ENCODE measurements around the gene HSH2D. TPM values are rescaled to one million over a fixed set of nuclear protein-coding genes. Genes with fewer than 3 reads are reported as not detected.

The HSH2D gene
- polyA plus RNA-seq, 1 of the 3 experiments (the other 2 are of a cell fraction) = not detected

GRCh38 chr19:16160445-16160942 lies 17.0 kb downstream of the HSH2D start:
- H2AFZ ChIP-seq (ENCODE audit: low read depth) = no peak overlapping the region
- H3K4me2 ChIP-seq = no peak overlapping the region; the same call in 1 of the 2 replicates
- H3K4me3 ChIP-seq (ENCODE audit: low read depth in 2 of 2, low read length in 1 of 2) = no peak overlapping the region
- ChIA-PET CTCF (interaction anchor here (0.6 kb wide), 1 partner anchor 37 kb away, joined by 3 read pairs; no protein-coding TSS in a partner anchor), POLR2A (no interaction called here)
- no peaks in the 10 kb centered on the region for H3K36me3 ChIP-seq (replicated peaks in 1 of 2; ENCODE audit: control insufficient read depth in 1 of 2, insufficient read depth in 2 of 2, low read length in 1 of 2)
- TF ChIP-seq, protein P1, sequence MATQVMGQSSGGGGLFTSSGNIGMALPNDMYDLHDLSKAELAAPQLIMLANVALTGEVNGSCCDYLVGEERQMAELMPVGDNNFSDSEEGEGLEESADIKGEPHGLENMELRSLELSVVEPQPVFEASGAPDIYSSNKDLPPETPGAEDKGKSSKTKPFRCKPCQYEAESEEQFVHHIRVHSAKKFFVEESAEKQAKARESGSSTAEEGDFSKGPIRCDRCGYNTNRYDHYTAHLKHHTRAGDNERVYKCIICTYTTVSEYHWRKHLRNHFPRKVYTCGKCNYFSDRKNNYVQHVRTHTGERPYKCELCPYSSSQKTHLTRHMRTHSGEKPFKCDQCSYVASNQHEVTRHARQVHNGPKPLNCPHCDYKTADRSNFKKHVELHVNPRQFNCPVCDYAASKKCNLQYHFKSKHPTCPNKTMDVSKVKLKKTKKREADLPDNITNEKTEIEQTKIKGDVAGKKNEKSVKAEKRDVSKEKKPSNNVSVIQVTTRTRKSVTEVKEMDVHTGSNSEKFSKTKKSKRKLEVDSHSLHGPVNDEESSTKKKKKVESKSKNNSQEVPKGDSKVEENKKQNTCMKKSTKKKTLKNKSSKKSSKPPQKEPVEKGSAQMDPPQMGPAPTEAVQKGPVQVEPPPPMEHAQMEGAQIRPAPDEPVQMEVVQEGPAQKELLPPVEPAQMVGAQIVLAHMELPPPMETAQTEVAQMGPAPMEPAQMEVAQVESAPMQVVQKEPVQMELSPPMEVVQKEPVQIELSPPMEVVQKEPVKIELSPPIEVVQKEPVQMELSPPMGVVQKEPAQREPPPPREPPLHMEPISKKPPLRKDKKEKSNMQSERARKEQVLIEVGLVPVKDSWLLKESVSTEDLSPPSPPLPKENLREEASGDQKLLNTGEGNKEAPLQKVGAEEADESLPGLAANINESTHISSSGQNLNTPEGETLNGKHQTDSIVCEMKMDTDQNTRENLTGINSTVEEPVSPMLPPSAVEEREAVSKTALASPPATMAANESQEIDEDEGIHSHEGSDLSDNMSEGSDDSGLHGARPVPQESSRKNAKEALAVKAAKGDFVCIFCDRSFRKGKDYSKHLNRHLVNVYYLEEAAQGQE (IDR thresholded peaks at IDR 0.05; ENCODE audit: low read depth, low read length) = no peak
- no peak for TF ChIP-seq RAD21 (IDR thresholded peaks at IDR 0.05; ENCODE audit: low read length)
- TF ChIP-seq MXI1 (IDR thresholded peaks at IDR 0.05; ENCODE audit: low read depth, low read length) = no peak
- no peak for TF ChIP-seq FOXJ3 (CRISPR knock-in tag; IDR thresholded peaks at IDR 0.05)
- no peak for TF ChIP-seq MEF2A (IDR thresholded peaks at IDR 0.05; ENCODE audit: borderline replicate concordance, low read depth)
- TF ChIP-seq EP300 (IDR thresholded peaks at IDR 0.05; ENCODE audit: borderline replicate concordance in 1 of 2, low read depth in 1 of 2, low read length in 1 of 2) = no peak
- no peak for TF ChIP-seq FOXM1 (IDR thresholded peaks at IDR 0.05; ENCODE audit: low read depth)
- TF ChIP-seq ZBTB33 (IDR thresholded peaks at IDR 0.05; ENCODE audit: borderline replicate concordance, low read depth) = no peak
- no peak for TF ChIP-seq TAF1 (IDR thresholded peaks at IDR 0.05; ENCODE audit: borderline replicate concordance, low read depth, low read length)
- no peak for TF ChIP-seq SIN3A (IDR thresholded peaks at IDR 0.05; ENCODE audit: borderline replicate concordance, low read depth, low read length)
- TF ChIP-seq TCF12 (IDR thresholded peaks at IDR 0.05) = no peak
- no peak for TF ChIP-seq EZH2phosphoT487 (IDR thresholded peaks at IDR 0.05; ENCODE audit: borderline replicate concordance, low read depth)
- no peak for TF ChIP-seq POLR2AphosphoS5 (IDR thresholded peaks at IDR 0.05; ENCODE audit: low read depth, low read length)
- no peak for TF ChIP-seq JUND (IDR thresholded peaks at IDR 0.05)
- TF ChIP-seq GATA2 (CRISPR knock-in tag; IDR thresholded peaks at IDR 0.05) = no peak
- no peak for TF ChIP-seq TEAD4 (IDR thresholded peaks at IDR 0.05; ENCODE audit: borderline replicate concordance, insufficient read depth)
- no peak for TF ChIP-seq RCOR1 (IDR thresholded peaks at IDR 0.05; ENCODE audit: low read length)
- TF ChIP-seq YY1 (IDR thresholded peaks at IDR 0.05; ENCODE audit: low read depth) = no peak
- TF ChIP-seq NFIC (IDR thresholded peaks at IDR 0.05; ENCODE audit: borderline replicate concordance) = no peak
- no peak for TF ChIP-seq ELF1 (IDR thresholded peaks at IDR 0.05)
- 34% methylated on average over 6 of the region's 6 CpGs for WGBS (ENCODE audit: low lambda C conversion rate)
- H3K27me3 ChIP-seq (ENCODE audit: insufficient read depth) = no peaks in the 10 kb centered on the region; the same call in 1 of the 2 replicates
- no peaks in the 10 kb centered on the region for H3K9me3 ChIP-seq
- no peaks in the 10 kb centered on the region for H4K20me1 ChIP-seq (ENCODE audit: insufficient read depth)
- H3K4me1 ChIP-seq (ENCODE audit: control insufficient read depth in 1 of 2, insufficient read depth in 2 of 2, low read depth in 1 of 2, low read length in 1 of 2) = peaks cover 0 to 6% of the 10 kb centered on the region in 2 experiments; a peak in 1 of 4 replicates
- H3K27ac ChIP-seq (ENCODE audit: low read depth in 2 of 2, low read length in 1 of 2) = no peak overlapping the region
- H3K9ac ChIP-seq = no peak overlapping the region
- H3F3A ChIP-seq (replicated peaks; ENCODE audit: insufficient read depth) = peaks cover 13% of the 10 kb centered on the region
- H3K79me2 ChIP-seq (ENCODE audit: insufficient read depth) = no peaks in the 10 kb centered on the region
- DNase-seq = no peak
- H3K9me2 ChIP-seq = no peaks in the 10 kb centered on the region

Measured in SK-N-SH (cell line).